Endothelial cell of umbilical vein (primary cell): ENCODE results near the gene PIGZ.

Source experiments
- EZH2 ChIP-seq: IDR thresholded peaks from 2 replicates; pipeline ENCODE4 v1.6.1; 2012; ENCODE audit warnings: borderline replicate concordance, low read depth, mild to moderate bottlenecking, moderate library complexity, low read length, inconsistent platforms; ENCODE audit not compliant: severe bottlenecking
- FOS ChIP-seq: IDR thresholded peaks from 2 replicates; pipeline ENCODE4 v1.6.1; 2011; ENCODE audit warnings: mild to moderate bottlenecking, low read length, moderate library complexity, borderline replicate concordance; ENCODE audit not compliant: insufficient read depth
- GATA2 ChIP-seq: IDR thresholded peaks from 2 replicates; pipeline ENCODE4 v1.7.0; 2011; ENCODE audit warnings: low read depth, mild to moderate bottlenecking, moderate library complexity, mixed read lengths, low read length; ENCODE audit not compliant: insufficient read length, insufficient read depth
- JUN ChIP-seq: IDR thresholded peaks from 2 replicates; pipeline ENCODE4 v1.6.1; 2011; ENCODE audit warnings: borderline replicate concordance, low read depth; ENCODE audit not compliant: insufficient read length, insufficient read depth
- MYC ChIP-seq: IDR thresholded peaks from one replicate; pipeline ENCODE4 v1.6.1; 2011; ENCODE audit warnings: mild to moderate bottlenecking, low read depth, low read length
- POLR2A ChIP-seq: IDR thresholded peaks from 2 replicates; pipeline ENCODE4 v1.6.1; 2012; ENCODE audit warnings: low read depth, mild to moderate bottlenecking, control low read depth, low read length
- POLR2AphosphoS5 ChIP-seq: IDR thresholded peaks from 2 replicates; pipeline ENCODE4 v1.6.1; 2012; ENCODE audit warnings: low read depth, mild to moderate bottlenecking, control low read depth, low read length, moderate library complexity; ENCODE audit not compliant: insufficient read depth
- TF ChIP-seq, protein P1 (sequence below), 2 donors: IDR thresholded peaks; 1 replicate in 1 of 2; 2 replicates in 1 of 2; pipeline ENCODE4 v1.5.1; 2011; ENCODE audit warnings: low read length in 2 of 2, mild to moderate bottlenecking in 2 of 2, moderate library complexity in 2 of 2, control low read depth in 1 of 2, inconsistent platforms in 1 of 2, low read depth in 1 of 2; ENCODE audit not compliant: insufficient read depth in 1 of 2; ENCODE audit errors: extremely low read depth in 1 of 2
- TF ChIP-seq, protein P2 (sequence below): IDR thresholded peaks from 2 replicates; pipeline ENCODE4 v1.6.1; 2011; ENCODE audit not compliant: insufficient read depth, insufficient read length

DNA sequence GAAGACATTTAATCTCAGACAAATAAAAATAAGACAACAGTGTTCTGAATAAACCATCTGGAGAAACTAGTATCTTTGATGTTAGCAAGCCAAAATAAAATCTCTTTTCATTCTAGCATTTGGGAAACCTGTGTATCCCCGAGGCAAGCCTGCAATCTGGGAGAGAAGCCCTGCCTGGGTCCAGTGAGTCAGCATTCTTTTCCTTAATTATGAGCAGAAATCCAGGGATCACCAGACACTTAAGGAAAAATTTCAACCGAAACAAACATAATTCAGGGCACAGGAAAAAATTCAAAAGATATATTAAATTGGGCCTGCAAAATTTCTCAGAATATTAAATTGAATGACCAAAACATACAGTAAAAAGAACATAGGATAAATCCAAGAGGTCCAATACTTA lies 30.5 kb downstream of the PIGZ start:
- TF ChIP-seq, protein P1, sequence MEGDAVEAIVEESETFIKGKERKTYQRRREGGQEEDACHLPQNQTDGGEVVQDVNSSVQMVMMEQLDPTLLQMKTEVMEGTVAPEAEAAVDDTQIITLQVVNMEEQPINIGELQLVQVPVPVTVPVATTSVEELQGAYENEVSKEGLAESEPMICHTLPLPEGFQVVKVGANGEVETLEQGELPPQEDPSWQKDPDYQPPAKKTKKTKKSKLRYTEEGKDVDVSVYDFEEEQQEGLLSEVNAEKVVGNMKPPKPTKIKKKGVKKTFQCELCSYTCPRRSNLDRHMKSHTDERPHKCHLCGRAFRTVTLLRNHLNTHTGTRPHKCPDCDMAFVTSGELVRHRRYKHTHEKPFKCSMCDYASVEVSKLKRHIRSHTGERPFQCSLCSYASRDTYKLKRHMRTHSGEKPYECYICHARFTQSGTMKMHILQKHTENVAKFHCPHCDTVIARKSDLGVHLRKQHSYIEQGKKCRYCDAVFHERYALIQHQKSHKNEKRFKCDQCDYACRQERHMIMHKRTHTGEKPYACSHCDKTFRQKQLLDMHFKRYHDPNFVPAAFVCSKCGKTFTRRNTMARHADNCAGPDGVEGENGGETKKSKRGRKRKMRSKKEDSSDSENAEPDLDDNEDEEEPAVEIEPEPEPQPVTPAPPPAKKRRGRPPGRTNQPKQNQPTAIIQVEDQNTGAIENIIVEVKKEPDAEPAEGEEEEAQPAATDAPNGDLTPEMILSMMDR (IDR thresholded peaks at IDR 0.05; ENCODE audit: extremely low read depth in 1 of 2, insufficient read depth in 1 of 2, low read depth in 1 of 2, low read length in 2 of 2) = no peak
- TF ChIP-seq POLR2A (no peak), EZH2 (no peak), POLR2AphosphoS5 (no peak), JUN (no peak), MYC (no peak), FOS (no peak), GATA2 (no peak)
- TF ChIP-seq, protein P2, sequence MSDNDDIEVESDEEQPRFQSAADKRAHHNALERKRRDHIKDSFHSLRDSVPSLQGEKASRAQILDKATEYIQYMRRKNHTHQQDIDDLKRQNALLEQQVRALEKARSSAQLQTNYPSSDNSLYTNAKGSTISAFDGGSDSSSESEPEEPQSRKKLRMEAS = no peak
